GM21447 (cell line): ENCODE measurements around the gene SCIN.
"Not testable (repeated sequence)": the region's sequence is repeated elsewhere in the genome, so short reads cannot be mapped to it uniquely, and the experiment has no call there.

Experiments
- ATAC-seq: cut with Tn5 transposase; IDR thresholded peaks from one replicate; pipeline ENCODE4 v1.9.1; 2021; ENCODE audit not compliant: unreplicated experiment

The SCIN gene

GRCh38 chr7:12645212-12645611 lies 74.7 kb downstream of the SCIN start:
- not testable (repeated sequence) for ATAC-seq

- ATAC-seq, result no peak
These were observed 75.6 kb downstream of the SCIN start for GRCh38 chr7:12646139-12646538.

DNA sequence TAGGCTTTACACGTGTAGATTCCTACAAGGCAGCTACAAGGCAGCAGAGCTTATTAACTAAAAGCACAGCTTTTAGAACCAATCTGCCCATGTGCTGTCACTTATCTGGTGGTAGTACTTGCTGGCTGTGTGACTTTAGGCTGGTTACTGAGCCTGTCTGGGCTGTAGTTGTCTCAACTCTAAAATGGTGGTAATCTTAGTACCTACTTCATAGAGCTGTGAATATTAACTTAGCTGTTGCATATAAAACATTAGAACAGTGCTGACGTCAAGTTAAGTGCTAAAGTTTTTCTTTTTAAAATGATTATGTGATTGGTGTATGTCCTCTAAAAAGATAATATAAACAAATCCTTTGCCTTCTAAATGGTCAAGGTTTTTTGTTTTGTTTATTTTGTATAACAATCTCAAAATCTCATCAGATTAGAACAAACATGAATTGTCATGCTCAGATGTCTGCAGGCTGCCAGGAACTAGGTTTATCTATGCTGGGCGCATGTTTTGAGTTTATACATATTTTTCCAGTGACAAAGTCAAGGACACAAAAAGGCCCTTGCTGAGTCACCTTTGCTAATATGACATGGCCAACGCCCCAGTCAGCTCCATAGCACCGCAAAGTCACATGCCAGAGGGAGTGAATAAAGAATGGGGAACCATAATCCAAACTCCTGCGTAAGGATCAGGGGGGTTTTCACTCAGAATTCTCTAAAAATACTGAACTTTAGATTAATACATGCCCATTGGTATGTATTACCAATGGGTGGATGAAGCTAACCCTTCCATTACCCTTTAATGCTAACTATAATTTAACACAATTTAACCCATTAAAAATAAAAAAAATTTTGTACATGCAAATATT lies 77.1 kb downstream of the SCIN start:
- ATAC-seq, result no peak

GRCh38 chr7:12648704-12649261 lies 78.3 kb downstream of the SCIN start:
- ATAC-seq, result no peak

DNA sequence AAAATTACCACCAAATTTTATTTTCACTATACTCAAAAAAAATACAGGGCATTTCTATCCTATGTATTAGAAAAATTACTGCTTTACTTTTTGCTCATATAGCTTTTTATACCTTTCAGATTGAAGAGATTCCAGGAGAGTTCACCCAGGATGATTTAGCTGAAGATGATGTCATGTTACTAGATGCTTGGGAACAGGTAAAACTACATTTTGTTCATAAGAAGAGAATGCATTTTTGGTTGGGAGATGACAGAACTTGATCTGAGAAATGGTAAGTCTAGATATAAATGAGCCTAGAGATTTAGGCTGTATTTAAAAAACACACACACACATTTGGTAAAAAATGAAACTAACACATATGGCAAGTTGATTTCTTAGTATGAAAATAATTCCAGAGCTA lies 78.8 kb downstream of the SCIN start:
- no peak for ATAC-seq

GRCh38 chr7:12650080-12650479 lies 79.6 kb downstream of the SCIN start:
- ATAC-seq, result no peak

DNA sequence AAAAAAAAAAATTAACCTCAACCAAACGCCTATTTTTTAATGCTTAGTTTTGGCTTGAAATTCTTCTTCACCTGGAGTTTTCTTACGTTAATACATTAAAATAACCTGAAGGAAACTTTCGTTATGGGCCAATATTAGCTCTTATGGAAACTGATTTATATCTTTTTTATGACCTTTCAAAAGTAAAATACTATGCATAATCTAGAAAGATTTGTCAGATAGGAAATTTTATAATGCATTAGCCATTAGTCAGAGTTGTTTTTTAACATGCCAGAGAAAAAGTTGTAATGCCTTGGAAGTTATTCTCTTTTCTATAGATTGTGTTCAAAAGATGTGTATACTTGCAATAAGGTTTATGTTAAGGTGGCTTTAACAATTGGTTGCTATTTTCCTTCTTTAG lies 82.6 kb downstream of the SCIN start:
- no peak for ATAC-seq

GRCh38 chr7:12653518-12653917 lies 83.0 kb downstream of the SCIN start:
- ATAC-seq, result no peak

- no peak for ATAC-seq
These were observed 84.6 kb downstream of the SCIN start for GRCh38 chr7:12655161-12655560.

GRCh38 chr7:12660423-12660822 lies 89.9 kb downstream of the SCIN start:
- not testable (repeated sequence) for ATAC-seq

- not testable (repeated sequence) for ATAC-seq
These were observed 90.5 kb downstream of the SCIN start for GRCh38 chr7:12660986-12661385.

- no peak for ATAC-seq
These were observed 91.1 kb downstream of the SCIN start for GRCh38 chr7:12661581-12661980.

DNA sequence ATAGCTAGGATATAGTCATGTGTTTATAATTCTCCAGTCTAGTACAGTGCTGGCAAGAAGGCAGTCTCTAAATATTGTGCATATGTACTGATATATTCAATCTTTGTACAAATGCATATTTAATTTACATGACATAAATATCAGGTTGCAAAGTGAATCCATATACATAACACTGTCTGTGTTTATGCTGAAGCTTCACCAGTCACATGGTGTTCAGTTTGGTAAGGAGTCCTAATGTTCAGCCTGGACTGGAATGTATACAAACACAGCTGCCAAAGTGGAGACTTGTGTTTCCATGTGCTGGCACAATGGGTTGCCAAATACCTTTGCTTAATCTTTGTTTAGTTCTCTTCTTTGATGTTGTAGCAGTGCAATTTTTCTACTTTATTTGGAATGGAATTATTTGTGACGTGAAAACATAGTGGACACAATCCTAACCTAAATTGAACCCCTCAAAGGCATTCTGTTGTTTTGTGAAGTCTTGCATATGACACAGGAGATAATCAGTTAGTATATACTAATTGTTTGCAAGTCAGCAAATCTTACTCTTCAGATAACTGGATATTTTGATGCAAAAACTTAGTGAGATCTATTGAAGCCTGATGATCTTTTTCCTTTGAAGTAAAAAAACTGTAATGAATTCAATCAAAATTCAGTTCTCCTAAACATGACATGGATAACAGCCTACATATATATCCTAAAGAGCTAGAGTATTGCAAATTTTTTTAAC lies 99.6 kb downstream of the SCIN start:
- ATAC-seq, result no peak

- no peak for ATAC-seq
These were observed 100.4 kb downstream of the SCIN start for GRCh38 chr7:12670743-12671520.

DNA sequence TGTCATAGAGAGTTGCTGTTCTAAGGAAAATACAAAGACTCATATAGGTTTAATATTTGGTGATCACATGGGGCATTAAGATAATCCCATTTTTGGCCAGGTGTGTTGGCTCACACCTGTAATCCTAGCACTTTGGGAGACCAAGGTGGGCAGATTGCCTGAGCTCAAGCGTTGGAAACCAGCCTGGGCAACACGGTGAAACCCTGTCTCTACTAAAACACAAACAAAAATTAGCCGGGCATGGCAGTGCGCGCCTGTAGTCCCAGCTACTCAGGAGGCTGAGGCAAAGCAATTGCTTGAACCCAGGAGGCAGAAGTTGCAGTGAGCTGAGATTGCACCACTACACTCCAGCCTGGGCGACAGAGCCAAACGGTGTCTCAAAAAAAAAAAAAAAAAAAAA lies 102.9 kb downstream of the SCIN start:
- not testable (repeated sequence) for ATAC-seq

GRCh38 chr7:12674053-12674452 lies 103.5 kb downstream of the SCIN start:
- ATAC-seq, result no peak

DNA sequence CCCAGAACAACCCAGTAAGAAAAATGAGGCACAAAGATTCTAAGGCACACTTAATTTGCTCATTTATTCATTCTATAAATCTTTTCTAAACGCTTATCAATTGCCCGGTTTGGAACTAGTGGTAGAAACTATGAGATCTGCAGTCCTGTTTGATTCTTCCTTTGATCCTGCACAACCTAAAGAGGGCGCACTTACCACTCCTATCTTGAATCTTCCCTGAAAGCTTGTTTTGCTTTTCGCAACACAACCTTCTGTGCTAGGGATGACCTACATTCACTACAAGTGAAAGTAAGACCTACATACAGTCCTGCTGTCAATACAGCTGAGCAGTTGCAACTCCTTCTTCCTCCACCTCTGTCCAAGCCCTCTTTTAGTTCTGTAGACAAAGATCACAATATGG lies 104.3 kb downstream of the SCIN start:
- ATAC-seq, result no peak

GRCh38 chr7:12683678-12684585 lies 113.4 kb downstream of the SCIN start:
- ATAC-seq, result no peak

DNA sequence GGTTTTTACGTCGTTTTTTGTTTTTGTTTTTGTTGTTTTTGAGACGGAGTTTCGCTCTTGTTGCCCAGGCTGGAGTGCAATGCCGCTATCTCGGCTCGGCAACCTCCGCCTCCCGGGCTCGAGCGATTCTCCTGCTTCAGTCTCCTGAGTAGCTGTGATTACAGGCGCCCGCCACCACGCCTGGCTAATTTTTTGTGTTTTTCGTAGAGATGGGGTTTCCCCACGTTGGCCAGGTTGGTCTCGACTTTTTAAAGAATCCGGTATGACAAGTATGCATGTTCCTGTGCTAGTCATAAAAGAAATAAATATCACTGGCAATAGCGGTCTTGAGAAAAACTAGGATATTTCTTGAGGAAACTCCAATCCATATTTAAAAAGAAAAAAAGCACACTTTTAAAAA lies 114.2 kb downstream of the SCIN start:
- ATAC-seq, result no peak

- ATAC-seq, result no peak
These were observed 115.0 kb downstream of the SCIN start for GRCh38 chr7:12685550-12685949.
